Measurements from ENCODE around the gene SARDH.
A peak's percentile ranks its signal among the peaks of the same experiment; 100 is the strongest.

Gene SARDH

GRCh38 chr9:133693116-133693515 lies 45.0 kb downstream of the SARDH start:
- no peak for DNase-seq (ENCODE audit: low read depth)
- TF ChIP-seq CTCF (conservative IDR thresholded peaks at IDR 0.05; ENCODE audit: low read depth, low read length): no peak
- H3K4me3 ChIP-seq (ENCODE audit: low read depth, low read length): no peak overlapping the region

GRCh38 chr9:133692364-133692985 lies 45.7 kb downstream of the SARDH start:
- TF ChIP-seq CTCF (conservative IDR thresholded peaks at IDR 0.05; ENCODE audit: low read depth, low read length): no peak
- H3K4me3 ChIP-seq (ENCODE audit: low read depth, low read length): no peak overlapping the region
- no peak for DNase-seq (ENCODE audit: low read depth)

- H3K4me3 ChIP-seq (ENCODE audit: low read depth, low read length): no peak overlapping the region
- TF ChIP-seq CTCF (conservative IDR thresholded peaks at IDR 0.05; ENCODE audit: low read depth, low read length): no peak
- peak; percentile 63 for DNase-seq (ENCODE audit: low read depth)
Observed at GRCh38 chr9:133691626-133692363, 46.4 kb downstream of the SARDH start.

GRCh38 chr9:133691191-133691590 lies 47.0 kb downstream of the SARDH start:
- no peak for TF ChIP-seq CTCF (conservative IDR thresholded peaks at IDR 0.05; ENCODE audit: low read depth, low read length)
- no peak overlapping the region for H3K4me3 ChIP-seq (ENCODE audit: low read depth, low read length)
- DNase-seq (ENCODE audit: low read depth): no peak

GRCh38 chr9:133690081-133690561 lies 48.0 kb downstream of the SARDH start:
- H3K4me3 ChIP-seq (ENCODE audit: low read depth, low read length): no peak overlapping the region
- no peak for TF ChIP-seq CTCF (conservative IDR thresholded peaks at IDR 0.05; ENCODE audit: low read depth, low read length)
- DNase-seq (ENCODE audit: low read depth): no peak

- H3K4me3 ChIP-seq (ENCODE audit: low read depth, low read length): no peak overlapping the region
- TF ChIP-seq CTCF (conservative IDR thresholded peaks at IDR 0.05; ENCODE audit: low read depth, low read length): no peak
- no peak for DNase-seq (ENCODE audit: low read depth)
Observed at GRCh38 chr9:133689151-133689763, 48.9 kb downstream of the SARDH start.
